DND-41 (cell line): ENCODE data around the gene ABLIM1.

ENCODE experiments used
- CTCF ChIP-seq: IDR thresholded peaks from 2 replicates; pipeline ENCODE4 v1.5.1; 2012; ENCODE audit warnings: borderline replicate concordance, low read length, moderate library complexity, mild to moderate bottlenecking; ENCODE audit not compliant: poor library complexity, severe bottlenecking; ENCODE audit errors: extremely low read depth
- EZH2 ChIP-seq: IDR thresholded peaks from 3 replicates; pipeline ENCODE4 v1.6.1; 2012; ENCODE audit warnings: borderline replicate concordance, low read depth, mild to moderate bottlenecking, moderate library complexity, low read length, inconsistent platforms; ENCODE audit not compliant: severe bottlenecking

GRCh38 chr10:114432566-114433093, 225.4 kb downstream of the ABLIM1 start:
- TF ChIP-seq CTCF (no peak), EZH2 (no peak)
